ENCODE measurements around the gene SPNS2. TPM values are rescaled to one million over a fixed set of nuclear protein-coding genes. Genes with fewer than 3 reads are reported as not detected.

Gene SPNS2
- total RNA-seq, 4 donors from 2014 or later = 25.1 to 76.3 (median 49.6) TPM

DNA sequence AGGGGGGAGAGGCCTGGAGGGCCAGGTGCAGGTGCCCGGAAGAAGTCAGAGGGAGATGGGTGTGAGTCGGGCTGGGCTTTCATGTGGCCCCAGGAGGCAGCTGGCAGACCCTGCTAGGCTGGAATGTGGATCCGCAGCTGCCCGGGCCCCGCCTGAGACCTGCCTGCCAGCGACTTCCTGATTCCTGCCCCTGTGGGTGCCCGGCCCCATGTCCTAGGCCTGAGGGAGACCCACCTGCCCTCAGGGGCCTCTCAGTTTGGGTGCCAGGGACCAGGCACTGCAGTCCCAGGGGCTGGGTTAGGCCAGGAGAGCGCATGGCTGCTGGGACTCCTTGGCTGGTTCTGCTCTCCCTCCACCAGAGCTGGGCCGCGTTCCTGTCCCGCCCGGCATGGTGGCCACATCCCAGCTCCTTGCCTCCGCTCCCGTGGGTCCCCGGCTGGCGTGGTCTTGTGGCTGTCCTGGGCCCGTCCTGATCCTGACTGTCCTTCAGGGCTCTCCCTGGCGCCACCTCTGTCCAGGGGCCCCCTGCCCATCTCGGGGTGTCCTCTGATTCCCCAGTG, 22.1 kb upstream of the SPNS2 start:
- Histone ChIP-seq H3K9me3 (no peaks in the 10 kb centered on the region), H3K27ac (peak overlapping the region; percentile 45), H3K36me3 (no peaks in the 10 kb centered on the region), H3K27me3 (peaks cover 6% of the 10 kb centered on the region), H3K4me3 (no peak overlapping the region), H3K4me1 (peaks cover 27% of the 10 kb centered on the region)
- TF ChIP-seq, protein P1, sequence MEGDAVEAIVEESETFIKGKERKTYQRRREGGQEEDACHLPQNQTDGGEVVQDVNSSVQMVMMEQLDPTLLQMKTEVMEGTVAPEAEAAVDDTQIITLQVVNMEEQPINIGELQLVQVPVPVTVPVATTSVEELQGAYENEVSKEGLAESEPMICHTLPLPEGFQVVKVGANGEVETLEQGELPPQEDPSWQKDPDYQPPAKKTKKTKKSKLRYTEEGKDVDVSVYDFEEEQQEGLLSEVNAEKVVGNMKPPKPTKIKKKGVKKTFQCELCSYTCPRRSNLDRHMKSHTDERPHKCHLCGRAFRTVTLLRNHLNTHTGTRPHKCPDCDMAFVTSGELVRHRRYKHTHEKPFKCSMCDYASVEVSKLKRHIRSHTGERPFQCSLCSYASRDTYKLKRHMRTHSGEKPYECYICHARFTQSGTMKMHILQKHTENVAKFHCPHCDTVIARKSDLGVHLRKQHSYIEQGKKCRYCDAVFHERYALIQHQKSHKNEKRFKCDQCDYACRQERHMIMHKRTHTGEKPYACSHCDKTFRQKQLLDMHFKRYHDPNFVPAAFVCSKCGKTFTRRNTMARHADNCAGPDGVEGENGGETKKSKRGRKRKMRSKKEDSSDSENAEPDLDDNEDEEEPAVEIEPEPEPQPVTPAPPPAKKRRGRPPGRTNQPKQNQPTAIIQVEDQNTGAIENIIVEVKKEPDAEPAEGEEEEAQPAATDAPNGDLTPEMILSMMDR (IDR thresholded peaks at IDR 0.05) = no peak
- TF ChIP-seq POLR2AphosphoS5 (IDR thresholded peaks at IDR 0.05) (no peak), POLR2A (IDR thresholded peaks at IDR 0.05) (no peak), EP300 (IDR thresholded peaks at IDR 0.05) (no peak)
- peak in 1 of 2 donors; percentile 60 for DNase-seq (ENCODE audit: low spot score in 2 of 2)
- 38% methylated on average over 6 of the region's 19 CpGs for WGBS

DNA sequence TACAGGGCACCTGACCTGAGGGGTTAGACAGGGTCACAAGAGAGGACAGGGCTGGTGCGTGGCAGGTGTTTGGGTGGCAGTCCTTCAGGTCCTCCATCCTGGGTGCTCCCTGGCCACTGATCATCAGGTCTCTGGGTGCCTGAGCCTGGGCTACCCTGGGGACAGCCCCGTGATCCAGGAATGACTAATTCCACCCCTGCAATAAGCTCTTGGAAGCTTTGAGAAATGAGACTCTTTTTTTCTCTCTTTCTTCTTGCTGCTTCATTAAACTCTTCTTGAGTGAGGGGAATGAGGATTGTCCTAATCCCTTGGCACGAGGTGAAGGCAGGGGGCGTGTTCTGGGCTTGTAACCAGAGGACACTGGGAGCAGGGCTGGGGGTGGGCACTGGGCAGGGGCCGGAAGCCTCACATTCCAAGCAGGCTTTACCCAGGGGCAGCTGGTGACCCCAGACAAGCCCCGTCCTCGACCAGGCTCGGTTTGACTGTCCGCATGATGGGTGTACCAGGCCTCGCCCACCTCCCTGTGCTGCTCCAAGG, 21.4 kb upstream of the SPNS2 start:
- TF ChIP-seq, protein P1 (IDR thresholded peaks at IDR 0.05) = no peak
- no peak for TF ChIP-seq POLR2AphosphoS5 (IDR thresholded peaks at IDR 0.05)
- no peak for TF ChIP-seq EP300 (IDR thresholded peaks at IDR 0.05)
- no peak for TF ChIP-seq POLR2A (IDR thresholded peaks at IDR 0.05)
- Histone ChIP-seq H3K27ac (no peak overlapping the region), H3K36me3 (no peaks in the 10 kb centered on the region), H3K9me3 (no peaks in the 10 kb centered on the region), H3K4me1 (peaks cover 27% of the 10 kb centered on the region), H3K27me3 (peaks cover 6% of the 10 kb centered on the region), H3K4me3 (no peak overlapping the region)
- 58% methylated on average over 8 of the region's 10 CpGs for WGBS
- DNase-seq (ENCODE audit: low spot score in 2 of 2) = peak in 1 of 2 donors; percentile 47

DNA sequence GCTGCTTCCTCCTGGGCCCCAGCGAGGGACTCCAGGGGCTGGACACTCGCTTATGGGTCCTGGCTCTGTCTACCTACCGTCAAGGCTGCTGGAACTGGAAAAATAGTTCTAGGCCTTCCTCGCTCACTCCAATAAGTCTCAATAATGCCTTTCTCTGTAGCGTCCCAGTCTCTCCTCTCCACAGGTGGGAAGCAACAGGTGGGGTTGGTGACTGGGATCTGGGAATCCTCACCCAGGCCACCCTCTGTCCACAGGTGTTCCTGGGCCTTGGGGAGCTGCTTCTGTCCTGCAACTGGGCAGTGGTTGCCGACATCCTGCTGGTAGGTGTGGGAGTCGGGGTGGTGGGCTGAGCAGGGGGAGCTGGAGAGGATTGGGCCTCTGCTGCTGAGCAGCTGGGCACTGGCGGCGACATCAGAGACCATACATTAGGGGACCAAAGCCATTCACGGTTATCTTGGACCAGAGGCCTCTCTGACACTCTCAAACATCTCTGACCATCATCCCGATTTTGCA, 20.3 kb upstream of the SPNS2 start:
- TF ChIP-seq, protein P1 (IDR thresholded peaks at IDR 0.05) = no peak
- TF ChIP-seq POLR2A (IDR thresholded peaks at IDR 0.05) (no peak), POLR2AphosphoS5 (IDR thresholded peaks at IDR 0.05) (no peak), EP300 (IDR thresholded peaks at IDR 0.05) (no peak)
- Histone ChIP-seq H3K9me3 (no peaks in the 10 kb centered on the region), H3K27ac (no peak overlapping the region), H3K4me3 (no peak overlapping the region), H3K4me1 (peaks cover 35% of the 10 kb centered on the region), H3K36me3 (no peaks in the 10 kb centered on the region), H3K27me3 (peaks cover 9% of the 10 kb centered on the region)
- WGBS = 82% methylated on average over 8 of the region's 11 CpGs
- no peak for DNase-seq (ENCODE audit: low spot score in 2 of 2)

DNA sequence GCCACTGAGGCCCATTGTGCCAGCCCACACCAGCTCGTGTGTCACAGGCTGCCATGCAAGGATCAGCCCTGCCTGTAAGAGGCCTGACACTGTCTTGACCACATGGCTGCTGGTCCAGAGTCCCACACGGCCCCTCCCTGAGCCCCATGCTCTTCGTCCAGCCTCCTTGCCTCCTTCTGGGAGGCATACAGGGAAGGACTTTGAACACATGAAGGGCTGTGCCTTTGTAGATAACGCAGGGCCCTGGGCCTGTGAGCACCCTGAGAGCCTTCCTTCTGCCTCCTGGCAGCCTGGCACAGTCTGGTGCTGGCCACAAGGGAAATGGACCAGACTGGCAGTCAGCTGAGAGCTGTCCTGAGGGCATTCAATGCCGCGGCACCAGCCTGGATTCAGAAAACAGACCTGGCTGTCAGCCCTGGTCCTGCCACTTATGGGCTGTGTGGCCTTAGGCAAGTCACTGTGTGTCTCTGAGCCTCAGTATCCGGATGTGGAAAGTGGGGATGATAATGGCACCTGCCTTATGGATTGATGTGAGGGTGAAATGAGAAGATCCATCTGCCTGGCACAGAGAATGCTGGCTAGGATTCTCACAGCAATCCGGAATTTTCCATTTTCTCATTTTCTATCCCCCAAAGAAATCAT, 19.2 kb upstream of the SPNS2 start:
- Histone ChIP-seq H3K27me3 (peaks cover 3% of the 10 kb centered on the region), H3K36me3 (no peaks in the 10 kb centered on the region), H3K9me3 (no peaks in the 10 kb centered on the region), H3K27ac (no peak overlapping the region), H3K4me3 (no peak overlapping the region), H3K4me1 (peaks cover 36% of the 10 kb centered on the region)
- TF ChIP-seq POLR2AphosphoS5 (IDR thresholded peaks at IDR 0.05) (no peak), POLR2A (IDR thresholded peaks at IDR 0.05) (no peak), EP300 (IDR thresholded peaks at IDR 0.05) (no peak)
- TF ChIP-seq, protein P1 (IDR thresholded peaks at IDR 0.05) = no peak
- WGBS = 61% methylated on average over 8 of the region's 8 CpGs
- DNase-seq (ENCODE audit: low spot score in 2 of 2) = no peak
